Small intestine (tissue), 7 donors: ENCODE data around the gene TGM2. TPM values are rescaled to one million over a fixed set of nuclear protein-coding genes. Genes with fewer than 3 reads are reported as not detected.

Experiments
- DNase-seq, 2 donors: peaks; one replicate each; pipeline versions ENCODE4 v3.0.0 to v3.0.0-alpha.2; 2013
- FAIRE-seq: peaks from 2 replicates; lab custom pipeline; 2012; peaks lifted over from hg19 to GRCh38; lab: Jason Lieb, UNC
- H3K27ac ChIP-seq, 3 donors: one replicate each; pipeline ENCODE4 v1.5.1; 2013; ENCODE audit warnings: low read length in 2 of 3, mild to moderate bottlenecking in 2 of 3, control low read depth in 1 of 3, inconsistent platforms in 1 of 3, low read depth in 1 of 3, moderate library complexity in 1 of 3
- H3K27me3 ChIP-seq, 3 donors: one replicate each; pipeline ENCODE4 v1.6.1; 2013; ENCODE audit warnings: low read length in 3 of 3, inconsistent platforms in 1 of 3; ENCODE audit not compliant: control insufficient read depth in 3 of 3, insufficient read depth in 3 of 3
- H3K36me3 ChIP-seq, 3 donors: one replicate each; pipeline ENCODE4 v1.6.1; 2013; ENCODE audit warnings: low read length in 3 of 3, inconsistent platforms in 1 of 3, low read depth in 1 of 3, mild to moderate bottlenecking in 1 of 3, moderate library complexity in 1 of 3; ENCODE audit not compliant: control insufficient read depth in 3 of 3, insufficient read depth in 2 of 3
- H3K4me1 ChIP-seq, 3 donors: one replicate each; pipeline ENCODE4 v1.6.1; 2013; ENCODE audit warnings: low read length in 2 of 3, inconsistent platforms in 1 of 3, low read depth in 1 of 3, mild to moderate bottlenecking in 1 of 3, moderate library complexity in 1 of 3; ENCODE audit not compliant: control insufficient read depth in 3 of 3, insufficient read depth in 2 of 3
- H3K4me3 ChIP-seq, 3 donors: one replicate each; pipeline ENCODE4 v1.5.1; 2013; ENCODE audit warnings: low read length in 3 of 3, control low read depth in 1 of 3, inconsistent platforms in 1 of 3, low read depth in 1 of 3, mild to moderate bottlenecking in 1 of 3, moderate library complexity in 1 of 3
- H3K9me3 ChIP-seq, 2 donors: one replicate each; pipeline ENCODE4 v1.6.1; 2013; ENCODE audit warnings: low read depth in 1 of 2, low read length in 1 of 2; ENCODE audit not compliant: control insufficient read depth in 2 of 2, insufficient read depth in 1 of 2
- WGBS, 3 donors: extraction: QIAGEN DNeasy Blood & Tissue Kit; methylation state at CpG; one replicate each; pipeline ENCODE4 v1.1.7; 2013; 5-methylcytosine and 5-hydroxymethylcytosine counted together
- polyA plus RNA-seq, 4 donors: library from polyadenylated mRNA; stranded (reverse) in 3 of 4; unstranded in 1 of 4; fragments of 200-250 nt in 3 of 4; fragments of 120-200 nt in 1 of 4; gene quantifications; one replicate each; pipeline versions ENCODE4 v1.2.1 to v1.2.3, GENCODE V29; 2013
- donor health status: healthy with polysubstance abuse.
- donor health status: control.
- donor health status: control.
- donor health status: Bipolar disorder and iron deficiency.
- donor health status: healthy.

The TGM2 gene
- polyA plus RNA-seq, 4 donors: 19.7 to 332 (median 59.1) TPM

- Histone ChIP-seq H3K36me3 (peaks cover 0 to 84% (median 0%) of the 10 kb centered on the region in 3 donors), H3K4me1 (peaks cover 2 to 84% (median 3%) of the 10 kb centered on the region in 3 donors), H3K27ac (peak overlapping the region in 2 of 3 donors; percentile 96 to 98), H3K9me3 (no peaks in the 10 kb centered on the region), H3K4me3 (no peak overlapping the region), H3K27me3 (no peaks in the 10 kb centered on the region)
- 95 to 97% (median 97%) methylated on average over 4 of the region's 4 CpGs for WGBS, 3 donors
- no peak for DNase-seq
- FAIRE-seq: no peak
Measured at GRCh38 chr20:38145729-38146075, 19.4 kb downstream of the TGM2 start.

GRCh38 chr20:38144974-38145728, 19.9 kb downstream of the TGM2 start:
- Histone ChIP-seq H3K27ac (peak overlapping the region; percentile 96 to 99 (median 98)), H3K27me3 (no peaks in the 10 kb centered on the region), H3K4me1 (peaks cover 2 to 82% (median 3%) of the 10 kb centered on the region in 3 donors), H3K4me3 (no peak overlapping the region), H3K36me3 (peaks cover 0 to 81% (median 0%) of the 10 kb centered on the region in 3 donors), H3K9me3 (no peaks in the 10 kb centered on the region)
- no peak for FAIRE-seq
- 63 to 75% (median 75%) methylated on average over 9 of the region's 9 CpGs for WGBS, 3 donors
- no peak for DNase-seq

- H3K4me1 ChIP-seq: peaks cover 2 to 80% (median 3%) of the 10 kb centered on the region in 3 donors
- WGBS, 3 donors: 63 to 91% (median 81%) methylated on average over 5 of the region's 5 CpGs
- no peak for FAIRE-seq
- no peaks in the 10 kb centered on the region for H3K27me3 ChIP-seq
- DNase-seq: no peak
- no peak overlapping the region for H3K4me3 ChIP-seq
- H3K9me3 ChIP-seq: no peaks in the 10 kb centered on the region
- H3K27ac ChIP-seq: peak overlapping the region; percentile 96 to 99 (median 98)
- peaks cover 0 to 83% (median 0%) of the 10 kb centered on the region in 3 donors for H3K36me3 ChIP-seq
Measured at GRCh38 chr20:38144598-38144973, 20.5 kb downstream of the TGM2 start.

GRCh38 chr20:38143646-38144554, 21.2 kb downstream of the TGM2 start:
- Histone ChIP-seq H3K4me3 (no peak overlapping the region), H3K27me3 (no peaks in the 10 kb centered on the region), H3K4me1 (peaks cover 2 to 76% (median 3%) of the 10 kb centered on the region in 3 donors), H3K9me3 (no peaks in the 10 kb centered on the region), H3K27ac (peak overlapping the region; percentile 96 to 99 (median 98)), H3K36me3 (peaks cover 0 to 86% (median 0%) of the 10 kb centered on the region in 3 donors)
- no peak for FAIRE-seq
- 9 to 43% (median 31%) methylated on average over 16 of the region's 16 CpGs for WGBS, 3 donors
- peak; percentile 98 for DNase-seq

GRCh38 chr20:38143238-38143645, 21.8 kb downstream of the TGM2 start:
- Histone ChIP-seq H3K9me3 (no peaks in the 10 kb centered on the region), H3K4me1 (peaks cover 2 to 69% (median 3%) of the 10 kb centered on the region in 3 donors), H3K4me3 (no peak overlapping the region), H3K36me3 (peaks cover 0 to 85% (median 0%) of the 10 kb centered on the region in 3 donors), H3K27ac (peak overlapping the region; percentile 96 to 99 (median 98)), H3K27me3 (no peaks in the 10 kb centered on the region)
- WGBS, 3 donors: 17 to 56% (median 20%) methylated on average over 10 of the region's 10 CpGs
- DNase-seq (peak; percentile 95), FAIRE-seq (no peak)

GRCh38 chr20:38141889-38142494, 23.1 kb downstream of the TGM2 start:
- no peak for FAIRE-seq
- Histone ChIP-seq H3K4me3 (no peak overlapping the region), H3K36me3 (peaks cover 0 to 85% (median 4%) of the 10 kb centered on the region in 3 donors), H3K27ac (peak overlapping the region in 2 of 3 donors; percentile 65 to 98), H3K4me1 (peaks cover 2 to 57% (median 3%) of the 10 kb centered on the region in 3 donors), H3K27me3 (no peaks in the 10 kb centered on the region), H3K9me3 (no peaks in the 10 kb centered on the region)
- 93 to 96% (median 93%) methylated on average over 16 of the region's 16 CpGs for WGBS, 3 donors
- no peak for DNase-seq

GRCh38 chr20:38141204-38141888, 23.7 kb downstream of the TGM2 start:
- 80 to 82% (median 82%) methylated on average over 21 to 23 of the region's 23 CpGs for WGBS, 3 donors
- Histone ChIP-seq H3K27ac (peak overlapping the region in 1 of 3 donors; percentile 98), H3K4me1 (peaks cover 2 to 54% (median 3%) of the 10 kb centered on the region in 3 donors), H3K27me3 (no peaks in the 10 kb centered on the region), H3K9me3 (no peaks in the 10 kb centered on the region), H3K4me3 (no peak overlapping the region), H3K36me3 (peaks cover 0 to 85% (median 4%) of the 10 kb centered on the region in 3 donors)
- FAIRE-seq (no peak), DNase-seq (no peak)
